Endothelial cell of umbilical vein (primary cell): Measurements from ENCODE around the gene SMURF1.

Experiments used
- POLR2A ChIP-seq: IDR thresholded peaks from 2 replicates; pipeline ENCODE4 v1.6.1; 2012; ENCODE audit warnings: low read depth, mild to moderate bottlenecking, control low read depth, low read length
- POLR2AphosphoS5 ChIP-seq: IDR thresholded peaks from 2 replicates; pipeline ENCODE4 v1.6.1; 2012; ENCODE audit warnings: low read depth, mild to moderate bottlenecking, control low read depth, low read length, moderate library complexity; ENCODE audit not compliant: insufficient read depth
- TF ChIP-seq, protein P1 (sequence below), 2 donors: IDR thresholded peaks; 1 replicate in 1 of 2; 2 replicates in 1 of 2; pipeline ENCODE4 v1.5.1; 2011; ENCODE audit warnings: low read length in 2 of 2, mild to moderate bottlenecking in 2 of 2, moderate library complexity in 2 of 2, control low read depth in 1 of 2, inconsistent platforms in 1 of 2, low read depth in 1 of 2; ENCODE audit not compliant: insufficient read depth in 1 of 2; ENCODE audit errors: extremely low read depth in 1 of 2

DNA sequence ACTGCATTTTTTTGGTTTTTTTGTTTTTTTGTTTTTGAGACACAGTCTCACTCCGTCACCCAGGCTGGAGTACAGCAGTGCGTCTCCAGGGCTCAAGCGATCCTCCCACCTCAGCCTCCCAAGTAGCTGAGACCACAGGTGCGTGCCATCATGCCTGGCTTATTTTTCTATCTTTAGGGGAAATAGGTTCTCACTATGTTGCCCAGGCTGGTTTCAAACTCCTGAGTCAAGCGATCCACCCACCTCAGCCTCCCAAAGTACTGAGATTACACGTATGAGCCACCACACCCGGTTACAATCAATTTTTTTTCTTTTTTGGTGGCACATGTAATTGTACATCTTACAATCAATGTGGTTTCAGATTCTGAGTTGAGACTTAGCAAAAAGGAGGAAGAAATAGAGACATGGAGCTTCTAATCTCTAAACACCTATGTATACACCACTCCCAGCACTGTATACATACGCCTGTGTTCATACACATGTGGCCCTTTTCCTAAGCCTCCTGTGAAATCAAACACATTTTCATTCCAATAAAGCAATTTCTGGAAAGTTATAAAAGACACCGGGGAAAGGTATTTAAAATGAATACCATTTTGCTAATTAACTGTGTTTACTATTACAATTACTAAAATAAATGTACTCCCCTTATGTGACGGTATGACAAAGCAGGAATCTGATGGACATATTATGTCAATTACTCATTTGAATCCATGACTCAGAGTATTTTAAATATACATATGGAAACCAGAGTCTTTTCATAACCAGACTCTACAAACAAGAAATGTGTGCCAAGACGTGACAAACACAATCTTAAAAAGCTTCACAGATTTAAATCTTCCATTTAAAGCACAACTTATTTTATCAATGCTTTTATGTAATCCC is 40.9 kb downstream of the SMURF1 start:
- TF ChIP-seq, protein P1, sequence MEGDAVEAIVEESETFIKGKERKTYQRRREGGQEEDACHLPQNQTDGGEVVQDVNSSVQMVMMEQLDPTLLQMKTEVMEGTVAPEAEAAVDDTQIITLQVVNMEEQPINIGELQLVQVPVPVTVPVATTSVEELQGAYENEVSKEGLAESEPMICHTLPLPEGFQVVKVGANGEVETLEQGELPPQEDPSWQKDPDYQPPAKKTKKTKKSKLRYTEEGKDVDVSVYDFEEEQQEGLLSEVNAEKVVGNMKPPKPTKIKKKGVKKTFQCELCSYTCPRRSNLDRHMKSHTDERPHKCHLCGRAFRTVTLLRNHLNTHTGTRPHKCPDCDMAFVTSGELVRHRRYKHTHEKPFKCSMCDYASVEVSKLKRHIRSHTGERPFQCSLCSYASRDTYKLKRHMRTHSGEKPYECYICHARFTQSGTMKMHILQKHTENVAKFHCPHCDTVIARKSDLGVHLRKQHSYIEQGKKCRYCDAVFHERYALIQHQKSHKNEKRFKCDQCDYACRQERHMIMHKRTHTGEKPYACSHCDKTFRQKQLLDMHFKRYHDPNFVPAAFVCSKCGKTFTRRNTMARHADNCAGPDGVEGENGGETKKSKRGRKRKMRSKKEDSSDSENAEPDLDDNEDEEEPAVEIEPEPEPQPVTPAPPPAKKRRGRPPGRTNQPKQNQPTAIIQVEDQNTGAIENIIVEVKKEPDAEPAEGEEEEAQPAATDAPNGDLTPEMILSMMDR (IDR thresholded peaks at IDR 0.05; ENCODE audit: extremely low read depth in 1 of 2, insufficient read depth in 1 of 2, low read depth in 1 of 2, low read length in 2 of 2), result no peak
- TF ChIP-seq POLR2A (no peak), POLR2AphosphoS5 (no peak)
